ENCODE data around the gene ST6GALNAC3. TPM values are rescaled to one million over a fixed set of nuclear protein-coding genes. Genes with fewer than 3 reads are reported as not detected.
"Not testable (repeated sequence)": the region's sequence is repeated elsewhere in the genome, so short reads cannot be mapped to it uniquely, and the experiment has no call there.

The ST6GALNAC3 gene
- total RNA-seq, 2 donors from 2014 or later: 0.24 to 0.30 TPM

- no peaks in the 10 kb centered on the region for H3K9me3 Mint-ChIP-seq
- H3K27me3 Mint-ChIP-seq: no peaks in the 10 kb centered on the region
- no peak for ATAC-seq (replicated peaks)
- no peak overlapping the region for H3K4me3 Mint-ChIP-seq
- no peaks in the 10 kb centered on the region for H3K4me1 Mint-ChIP-seq
- no peaks in the 10 kb centered on the region for H3K36me3 Mint-ChIP-seq (ENCODE audit: low read depth)
- no peak overlapping the region for H3K27ac Mint-ChIP-seq
Observed at GRCh38 chr1:76231320-76231719, 156.8 kb downstream of the ST6GALNAC3 start.

GRCh38 chr1:76232666-76233065, 158.1 kb downstream of the ST6GALNAC3 start:
- H3K4me3 Mint-ChIP-seq: no peak overlapping the region
- ATAC-seq (replicated peaks): no peak
- no peaks in the 10 kb centered on the region for H3K4me1 Mint-ChIP-seq
- no peaks in the 10 kb centered on the region for H3K9me3 Mint-ChIP-seq
- no peaks in the 10 kb centered on the region for H3K36me3 Mint-ChIP-seq (ENCODE audit: low read depth)
- no peak overlapping the region for H3K27ac Mint-ChIP-seq
- no peaks in the 10 kb centered on the region for H3K27me3 Mint-ChIP-seq

DNA sequence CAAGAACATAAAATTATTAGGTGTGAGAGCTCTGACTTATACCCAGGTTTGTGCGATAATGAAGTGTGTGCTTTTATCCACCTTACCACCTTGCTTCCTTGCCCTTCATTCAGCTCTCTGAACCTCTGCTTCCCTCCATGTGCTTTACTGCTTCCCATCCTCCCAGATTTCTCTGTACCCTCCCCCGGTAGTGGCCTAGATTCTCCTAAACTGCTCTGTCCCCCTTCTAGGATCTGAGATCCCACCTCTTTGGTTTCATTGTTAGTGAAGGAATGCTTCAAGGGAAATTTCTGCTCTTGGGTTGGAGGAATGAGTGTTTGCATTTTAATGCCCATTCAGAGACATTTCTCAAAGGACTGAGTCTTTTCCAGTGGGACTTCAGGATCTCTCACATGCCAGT, 159.5 kb downstream of the ST6GALNAC3 start:
- H3K9me3 Mint-ChIP-seq: no peaks in the 10 kb centered on the region
- no peaks in the 10 kb centered on the region for H3K4me1 Mint-ChIP-seq
- ATAC-seq (replicated peaks): no peak
- H3K27me3 Mint-ChIP-seq: no peaks in the 10 kb centered on the region
- no peaks in the 10 kb centered on the region for H3K36me3 Mint-ChIP-seq (ENCODE audit: low read depth)
- no peak overlapping the region for H3K4me3 Mint-ChIP-seq
- no peak overlapping the region for H3K27ac Mint-ChIP-seq

DNA sequence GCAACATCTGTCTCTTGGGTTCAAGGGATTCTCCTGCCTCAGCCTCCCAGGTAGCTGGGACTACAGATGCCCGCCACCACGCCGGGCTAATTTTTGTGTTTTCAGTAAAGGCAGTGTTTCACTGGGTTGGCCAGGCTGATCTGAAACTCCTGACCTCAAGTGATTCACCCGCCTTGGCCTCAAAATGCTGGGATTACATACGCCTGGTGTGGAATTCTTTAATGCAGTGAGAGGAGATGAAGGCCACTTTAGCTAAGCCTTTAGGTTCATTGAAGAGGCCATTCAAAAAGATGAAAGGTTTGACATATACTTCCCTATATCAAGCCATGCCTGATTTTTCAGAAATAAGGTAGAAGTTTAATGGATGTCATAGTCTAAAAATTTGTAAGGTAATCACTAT, 162.7 kb downstream of the ST6GALNAC3 start:
- Mint-ChIP-seq H3K4me1 (no peaks in the 10 kb centered on the region), H3K4me3 (no peak overlapping the region), H3K27ac (no peak overlapping the region), H3K27me3 (no peaks in the 10 kb centered on the region), H3K36me3 (ENCODE audit: low read depth) (no peaks in the 10 kb centered on the region), H3K9me3 (no peaks in the 10 kb centered on the region)
- no peak for ATAC-seq (replicated peaks)

DNA sequence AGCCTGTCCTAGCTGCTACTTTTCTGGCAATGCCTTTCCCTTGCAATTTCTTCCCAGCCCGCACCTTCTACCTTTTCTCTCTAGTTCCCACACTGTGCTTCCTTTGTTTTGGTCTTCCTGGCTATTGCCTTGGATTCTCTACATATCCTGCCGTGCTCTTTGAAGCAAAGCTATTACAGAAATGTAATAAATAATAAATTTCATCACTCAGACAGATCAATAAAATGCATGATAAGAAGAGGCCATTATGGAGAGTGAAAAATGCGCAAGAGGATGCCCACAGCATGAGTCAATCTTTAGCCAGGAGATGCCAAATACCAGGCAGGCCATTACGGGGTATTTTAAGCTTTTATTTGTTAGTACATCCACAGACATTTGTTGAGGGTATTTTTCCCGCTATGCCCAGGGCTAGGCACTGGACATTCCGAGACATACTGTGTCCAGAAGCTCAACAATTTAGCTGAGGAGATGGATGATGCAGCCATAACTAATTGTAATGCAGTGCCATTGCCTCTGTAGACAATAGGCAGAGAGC, 163.6 kb downstream of the ST6GALNAC3 start:
- no peaks in the 10 kb centered on the region for H3K9me3 Mint-ChIP-seq
- no peaks in the 10 kb centered on the region for H3K36me3 Mint-ChIP-seq (ENCODE audit: low read depth)
- no peak for ATAC-seq (replicated peaks)
- no peak overlapping the region for H3K27ac Mint-ChIP-seq
- no peaks in the 10 kb centered on the region for H3K27me3 Mint-ChIP-seq
- H3K4me3 Mint-ChIP-seq: no peak overlapping the region
- H3K4me1 Mint-ChIP-seq: no peaks in the 10 kb centered on the region

DNA sequence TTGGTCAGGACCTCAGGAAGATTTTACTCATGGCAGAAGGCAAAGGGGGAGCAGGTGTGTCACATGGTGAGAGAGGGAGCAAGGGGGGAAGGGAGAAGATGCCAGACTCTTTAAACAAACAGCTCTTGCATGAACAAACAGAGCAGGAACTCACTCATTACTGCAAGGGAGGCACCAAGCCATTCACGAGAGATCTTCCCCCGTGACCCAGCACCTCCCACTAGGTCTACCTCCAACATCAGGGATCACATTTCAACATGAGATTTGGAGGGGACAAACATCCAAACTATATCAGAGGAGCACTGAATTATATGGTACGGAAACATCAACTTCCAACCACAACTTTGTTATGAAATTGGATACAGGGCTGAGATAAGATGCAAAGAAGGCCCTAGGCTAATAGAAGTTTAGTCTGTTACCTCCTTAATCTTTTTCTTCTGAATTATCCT, 164.9 kb downstream of the ST6GALNAC3 start:
- Mint-ChIP-seq H3K9me3 (peaks cover 4% of the 10 kb centered on the region), H3K4me1 (no peaks in the 10 kb centered on the region), H3K27ac (no peak overlapping the region), H3K4me3 (no peak overlapping the region), H3K27me3 (no peaks in the 10 kb centered on the region), H3K36me3 (ENCODE audit: low read depth) (no peaks in the 10 kb centered on the region)
- ATAC-seq (replicated peaks): no peak

DNA sequence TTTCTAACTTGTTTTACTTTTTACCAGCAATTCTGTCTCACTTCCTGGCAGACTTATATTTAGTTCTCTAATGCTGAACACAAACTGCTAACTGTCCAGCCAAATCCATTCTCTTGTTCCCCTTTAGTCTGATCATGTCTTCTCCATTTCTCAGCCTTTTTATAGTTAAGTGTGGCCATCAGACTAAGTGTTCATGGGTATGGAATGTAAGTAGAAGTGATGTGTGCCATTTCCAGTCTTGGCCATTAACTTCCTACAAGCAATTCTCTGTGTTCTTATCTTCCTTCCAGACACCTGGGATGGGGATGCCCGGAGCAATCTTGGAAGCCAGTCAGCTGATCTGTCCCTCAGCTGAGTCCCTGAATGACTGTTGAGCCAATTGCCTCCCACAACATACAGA, 165.8 kb downstream of the ST6GALNAC3 start:
- Mint-ChIP-seq H3K27ac (no peak overlapping the region), H3K4me1 (no peaks in the 10 kb centered on the region), H3K4me3 (no peak overlapping the region), H3K36me3 (ENCODE audit: low read depth) (no peaks in the 10 kb centered on the region), H3K27me3 (no peaks in the 10 kb centered on the region), H3K9me3 (peaks cover 7% of the 10 kb centered on the region)
- ATAC-seq (replicated peaks): no peak

GRCh38 chr1:76242587-76242986, 168.0 kb downstream of the ST6GALNAC3 start:
- H3K4me3 Mint-ChIP-seq; H3K9me3 Mint-ChIP-seq; H3K36me3 Mint-ChIP-seq (ENCODE audit: low read depth): not testable (repeated sequence)

DNA sequence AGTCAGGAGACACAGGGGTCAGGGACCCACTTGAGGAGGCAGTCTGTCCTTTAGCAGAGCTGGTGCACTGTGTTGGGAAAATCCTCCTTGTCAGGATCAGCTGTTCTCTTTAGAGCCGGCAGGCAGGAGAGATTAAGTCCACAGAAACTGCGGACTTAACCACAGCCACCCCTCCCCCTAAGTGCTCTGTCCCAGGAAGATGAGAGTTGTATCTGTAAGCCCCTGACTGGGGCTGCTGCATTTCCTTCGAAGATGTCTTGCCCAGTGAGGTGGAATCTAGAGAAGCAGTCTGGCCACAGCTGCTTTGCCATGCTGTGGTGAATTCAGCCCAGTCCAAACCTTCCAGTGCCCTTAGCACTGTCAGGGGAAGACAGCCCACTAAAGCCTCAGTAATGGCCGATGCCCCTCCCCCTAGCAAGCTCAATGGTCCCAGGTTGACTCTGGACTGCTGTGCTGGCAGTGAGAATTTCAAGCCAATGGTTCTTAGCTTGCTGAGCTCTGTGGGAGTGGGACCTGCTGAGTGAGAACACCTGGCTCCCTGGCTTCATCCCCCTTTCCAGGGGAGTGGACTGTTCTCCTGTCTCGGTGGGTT, 172.8 kb downstream of the ST6GALNAC3 start:
- Mint-ChIP-seq H3K9me3 (peaks cover 9% of the 10 kb centered on the region), H3K27ac (no peak overlapping the region), H3K4me3 (no peak overlapping the region), H3K27me3 (peaks cover 15% of the 10 kb centered on the region), H3K36me3 (ENCODE audit: low read depth) (no peaks in the 10 kb centered on the region), H3K4me1 (no peaks in the 10 kb centered on the region)
- ATAC-seq (replicated peaks): no peak

More at GRCh38 chr1:76242587-76242986, 168.0 kb downstream of the ST6GALNAC3 start:
- ATAC-seq (replicated peaks); H3K4me1 Mint-ChIP-seq; H3K27me3 Mint-ChIP-seq; H3K27ac Mint-ChIP-seq: not testable (repeated sequence)

- ATAC-seq (replicated peaks): no peak
- Mint-ChIP-seq H3K4me3 (no peak overlapping the region), H3K27me3 (peaks cover 15% of the 10 kb centered on the region), H3K36me3 (ENCODE audit: low read depth) (no peaks in the 10 kb centered on the region), H3K4me1 (no peaks in the 10 kb centered on the region), H3K27ac (no peak overlapping the region), H3K9me3 (peaks cover 2% of the 10 kb centered on the region)
Observed at GRCh38 chr1:76250271-76250670, 175.7 kb downstream of the ST6GALNAC3 start.

GRCh38 chr1:76252431-76252830, 177.9 kb downstream of the ST6GALNAC3 start:
- Mint-ChIP-seq H3K4me3 (no peak overlapping the region), H3K27ac (no peak overlapping the region), H3K36me3 (ENCODE audit: low read depth) (no peaks in the 10 kb centered on the region), H3K4me1 (peaks cover 5% of the 10 kb centered on the region), H3K9me3 (no peaks in the 10 kb centered on the region), H3K27me3 (peaks cover 15% of the 10 kb centered on the region)
- no peak for ATAC-seq (replicated peaks)

DNA sequence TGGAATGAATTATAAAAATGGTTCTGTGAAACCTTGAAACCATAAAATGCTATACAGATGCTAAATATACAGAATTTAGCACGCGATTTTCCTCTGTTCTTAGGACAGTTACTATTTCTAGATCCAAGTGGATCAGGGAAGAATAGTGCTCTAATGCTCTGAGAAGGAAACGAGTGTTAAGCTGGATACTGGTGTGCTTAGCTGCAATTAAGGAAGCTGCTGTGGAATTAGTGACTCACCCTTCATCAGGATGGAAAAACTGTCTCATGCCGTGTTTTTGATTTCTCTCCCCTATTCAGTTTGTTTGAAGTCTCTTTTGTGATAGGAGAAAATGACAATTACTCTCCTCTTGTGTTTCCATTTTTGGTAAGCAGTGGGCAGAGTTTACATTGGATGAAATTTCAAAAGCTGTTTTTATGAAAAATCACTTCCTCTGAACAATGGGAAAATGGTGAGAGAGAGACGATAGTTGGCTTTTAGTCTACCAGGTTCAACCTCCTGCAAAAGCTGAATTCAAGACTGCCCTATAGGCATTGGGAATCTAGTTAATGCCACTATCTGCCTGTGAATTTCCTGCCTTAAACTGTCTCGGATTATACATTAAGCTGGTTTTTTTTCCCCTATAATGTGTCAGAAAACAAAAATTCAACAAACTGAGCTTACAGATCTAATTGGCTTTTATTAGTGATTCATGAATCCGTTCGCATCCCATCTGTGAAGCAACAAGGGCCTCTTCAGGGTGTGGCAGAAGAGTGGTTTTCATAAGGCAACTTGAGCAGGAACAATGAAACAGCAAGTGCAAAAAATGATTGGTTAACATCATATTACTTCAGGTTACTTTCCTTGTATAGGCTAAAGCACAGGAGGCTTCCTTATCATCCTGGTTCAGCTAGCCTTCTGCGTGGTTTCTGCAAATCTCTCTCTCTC, 179.8 kb downstream of the ST6GALNAC3 start:
- Mint-ChIP-seq H3K9me3 (no peaks in the 10 kb centered on the region), H3K4me3 (no peak overlapping the region), H3K36me3 (ENCODE audit: low read depth) (no peaks in the 10 kb centered on the region), H3K27me3 (peaks cover 12% of the 10 kb centered on the region), H3K27ac (no peak overlapping the region), H3K4me1 (peaks cover 5% of the 10 kb centered on the region)
- no peak for ATAC-seq (replicated peaks)

GRCh38 chr1:76256289-76257223, 182.0 kb downstream of the ST6GALNAC3 start:
- peaks cover 5% of the 10 kb centered on the region for H3K4me1 Mint-ChIP-seq
- no peaks in the 10 kb centered on the region for H3K36me3 Mint-ChIP-seq (ENCODE audit: low read depth)
- no peak overlapping the region for H3K4me3 Mint-ChIP-seq
- no peak overlapping the region for H3K27ac Mint-ChIP-seq
- ATAC-seq (replicated peaks): no peak
- peaks cover 3% of the 10 kb centered on the region for H3K27me3 Mint-ChIP-seq
- H3K9me3 Mint-ChIP-seq: no peaks in the 10 kb centered on the region

GRCh38 chr1:76257823-76258222, 183.3 kb downstream of the ST6GALNAC3 start:
- H3K9me3 Mint-ChIP-seq: peaks cover 4% of the 10 kb centered on the region
- no peak for ATAC-seq (replicated peaks)
- peaks cover 5% of the 10 kb centered on the region for H3K4me1 Mint-ChIP-seq
- H3K36me3 Mint-ChIP-seq (ENCODE audit: low read depth): no peaks in the 10 kb centered on the region
- H3K4me3 Mint-ChIP-seq: no peak overlapping the region
- H3K27ac Mint-ChIP-seq: no peak overlapping the region
- no peaks in the 10 kb centered on the region for H3K27me3 Mint-ChIP-seq
